Measurements from ENCODE around the gene TARS3.
"Not testable (repeated sequence)": the region's sequence is repeated elsewhere in the genome, so short reads cannot be mapped to it uniquely, and the experiment has no call there.

DNA sequence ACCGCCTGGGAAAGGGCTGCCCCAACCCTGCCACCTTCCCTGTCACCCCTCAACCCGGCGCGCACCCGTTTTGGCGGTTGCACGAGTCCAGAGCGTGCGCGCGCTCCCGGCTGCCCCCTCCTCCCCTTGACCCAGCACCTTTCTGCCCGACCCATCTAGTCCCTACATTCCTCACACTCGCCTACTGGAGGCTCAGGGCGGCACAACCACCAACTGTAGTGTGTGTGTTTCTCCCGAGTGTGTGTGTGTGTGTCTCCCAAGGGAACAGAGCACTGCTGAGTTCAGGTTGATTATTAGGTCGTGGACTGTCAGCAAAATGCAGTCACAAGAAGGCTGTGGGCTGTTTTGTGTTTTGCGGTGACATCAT is 22.4 kb upstream of the TARS3 start:
- TF ChIP-seq, protein P1, sequence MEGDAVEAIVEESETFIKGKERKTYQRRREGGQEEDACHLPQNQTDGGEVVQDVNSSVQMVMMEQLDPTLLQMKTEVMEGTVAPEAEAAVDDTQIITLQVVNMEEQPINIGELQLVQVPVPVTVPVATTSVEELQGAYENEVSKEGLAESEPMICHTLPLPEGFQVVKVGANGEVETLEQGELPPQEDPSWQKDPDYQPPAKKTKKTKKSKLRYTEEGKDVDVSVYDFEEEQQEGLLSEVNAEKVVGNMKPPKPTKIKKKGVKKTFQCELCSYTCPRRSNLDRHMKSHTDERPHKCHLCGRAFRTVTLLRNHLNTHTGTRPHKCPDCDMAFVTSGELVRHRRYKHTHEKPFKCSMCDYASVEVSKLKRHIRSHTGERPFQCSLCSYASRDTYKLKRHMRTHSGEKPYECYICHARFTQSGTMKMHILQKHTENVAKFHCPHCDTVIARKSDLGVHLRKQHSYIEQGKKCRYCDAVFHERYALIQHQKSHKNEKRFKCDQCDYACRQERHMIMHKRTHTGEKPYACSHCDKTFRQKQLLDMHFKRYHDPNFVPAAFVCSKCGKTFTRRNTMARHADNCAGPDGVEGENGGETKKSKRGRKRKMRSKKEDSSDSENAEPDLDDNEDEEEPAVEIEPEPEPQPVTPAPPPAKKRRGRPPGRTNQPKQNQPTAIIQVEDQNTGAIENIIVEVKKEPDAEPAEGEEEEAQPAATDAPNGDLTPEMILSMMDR (IDR thresholded peaks at IDR 0.05): not testable (repeated sequence)
- TF ChIP-seq EZH2phosphoT487, EZH2 (IDR thresholded peaks at IDR 0.05): not testable (repeated sequence)
